HG03521 (cell line): ENCODE measurements around the gene SPPL3.
"Not testable (repeated sequence)": the region's sequence is repeated elsewhere in the genome, so short reads cannot be mapped to it uniquely, and the experiment has no call there.

Experiments
- ATAC-seq: cut with Tn5 transposase; IDR thresholded peaks from one replicate; pipeline ENCODE4 v1.9.1; 2021; ENCODE audit warnings: mild to moderate bottlenecking, moderate library complexity; ENCODE audit not compliant: unreplicated experiment

Gene SPPL3

DNA sequence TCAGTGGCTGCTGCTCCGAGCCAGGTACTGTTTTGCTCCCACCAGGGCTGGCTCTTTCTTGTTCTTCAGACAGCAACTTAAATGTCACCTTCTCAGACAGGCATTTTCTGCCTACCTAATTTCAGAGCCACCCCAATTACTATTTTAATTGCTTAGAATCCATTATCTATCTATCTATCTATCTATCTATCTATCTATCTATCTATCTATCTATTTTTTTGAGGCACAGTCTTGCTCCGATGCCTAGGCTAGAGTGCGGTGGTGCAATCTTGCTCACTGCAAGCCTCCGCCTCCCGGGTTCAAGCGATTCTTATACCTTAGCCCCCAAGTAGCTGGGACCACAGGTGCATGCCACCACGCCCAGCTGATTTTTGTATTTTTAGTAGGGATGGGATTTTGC is 58.5 kb downstream of the SPPL3 start:
- no peak for ATAC-seq

- ATAC-seq = no peak
Observed at GRCh38 chr12:120844768-120845449, 59.2 kb downstream of the SPPL3 start.

DNA sequence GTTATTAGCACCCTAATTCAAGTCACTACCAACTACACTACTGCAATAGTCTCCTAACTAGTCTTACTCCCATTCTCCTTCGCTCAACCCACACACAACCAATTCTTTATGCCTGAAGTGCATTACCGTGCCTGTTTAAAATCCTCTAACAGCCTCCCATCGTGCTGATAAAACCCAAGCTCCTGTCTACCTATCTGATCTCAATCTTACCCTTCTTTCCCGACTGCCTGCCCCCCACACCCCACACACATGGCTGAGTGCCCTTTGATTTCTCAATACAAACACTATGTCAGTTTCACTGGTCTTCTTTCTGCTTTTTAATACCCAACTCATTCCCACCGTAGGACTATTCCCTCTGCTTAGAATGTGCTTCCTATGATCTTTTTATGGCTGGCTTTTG is 59.9 kb downstream of the SPPL3 start:
- ATAC-seq = no peak

GRCh38 chr12:120843472-120843871 is 60.7 kb downstream of the SPPL3 start:
- no peak for ATAC-seq

DNA sequence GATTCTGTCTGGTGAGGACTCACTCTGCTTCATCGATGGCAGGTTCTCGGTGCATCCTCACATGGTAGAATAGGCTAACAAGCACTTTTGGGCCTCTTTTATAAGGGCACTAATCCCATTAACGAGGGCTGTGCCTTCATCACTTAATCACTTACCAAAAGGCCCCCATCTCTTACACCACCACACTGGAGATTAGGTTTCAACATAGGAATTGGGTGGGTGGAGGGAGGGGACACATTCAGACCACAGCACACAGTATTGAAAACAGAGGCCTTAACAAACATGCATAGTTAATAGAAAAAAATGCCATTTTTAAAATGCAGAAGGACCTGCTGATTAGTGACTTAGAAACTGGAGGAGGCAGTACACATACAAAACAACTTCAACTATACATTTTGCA is 61.6 kb downstream of the SPPL3 start:
- no peak for ATAC-seq

DNA sequence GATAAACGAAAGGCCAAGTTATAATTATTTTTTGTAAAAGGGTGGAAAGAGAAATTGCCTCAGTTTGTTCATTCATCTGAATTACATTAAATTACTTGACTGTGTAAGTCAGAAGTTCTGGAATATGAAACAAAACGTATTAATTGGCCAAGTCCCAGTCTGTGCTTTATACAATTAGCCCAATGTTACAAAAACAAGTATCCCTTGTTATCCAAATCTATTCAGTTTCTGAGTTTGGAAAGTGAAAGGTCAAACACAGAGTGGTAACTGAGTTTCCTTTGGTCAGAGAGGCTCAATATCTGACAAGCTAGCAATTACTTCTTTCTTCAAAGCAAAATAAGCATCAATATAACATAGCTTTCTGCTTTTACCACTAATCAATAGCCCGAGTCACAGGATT is 62.6 kb downstream of the SPPL3 start:
- no peak for ATAC-seq

DNA sequence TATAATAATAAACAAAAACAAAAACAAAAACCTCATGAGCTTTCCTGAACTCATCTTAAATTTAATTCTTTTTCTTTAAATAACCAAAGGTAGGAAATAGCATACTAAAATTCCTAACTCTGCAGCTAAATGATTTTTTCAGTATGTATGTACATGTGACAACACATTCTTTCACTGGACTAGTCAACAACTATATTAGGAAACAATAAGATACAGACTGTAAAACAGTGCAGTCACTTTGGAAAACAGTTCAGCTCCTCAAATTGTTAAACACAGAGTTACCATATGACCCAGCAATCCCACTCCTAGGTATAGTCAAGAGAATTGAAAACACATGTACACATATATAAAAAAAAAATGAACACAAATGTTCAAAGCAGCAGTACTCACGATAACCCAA is 64.7 kb downstream of the SPPL3 start:
- no peak for ATAC-seq

DNA sequence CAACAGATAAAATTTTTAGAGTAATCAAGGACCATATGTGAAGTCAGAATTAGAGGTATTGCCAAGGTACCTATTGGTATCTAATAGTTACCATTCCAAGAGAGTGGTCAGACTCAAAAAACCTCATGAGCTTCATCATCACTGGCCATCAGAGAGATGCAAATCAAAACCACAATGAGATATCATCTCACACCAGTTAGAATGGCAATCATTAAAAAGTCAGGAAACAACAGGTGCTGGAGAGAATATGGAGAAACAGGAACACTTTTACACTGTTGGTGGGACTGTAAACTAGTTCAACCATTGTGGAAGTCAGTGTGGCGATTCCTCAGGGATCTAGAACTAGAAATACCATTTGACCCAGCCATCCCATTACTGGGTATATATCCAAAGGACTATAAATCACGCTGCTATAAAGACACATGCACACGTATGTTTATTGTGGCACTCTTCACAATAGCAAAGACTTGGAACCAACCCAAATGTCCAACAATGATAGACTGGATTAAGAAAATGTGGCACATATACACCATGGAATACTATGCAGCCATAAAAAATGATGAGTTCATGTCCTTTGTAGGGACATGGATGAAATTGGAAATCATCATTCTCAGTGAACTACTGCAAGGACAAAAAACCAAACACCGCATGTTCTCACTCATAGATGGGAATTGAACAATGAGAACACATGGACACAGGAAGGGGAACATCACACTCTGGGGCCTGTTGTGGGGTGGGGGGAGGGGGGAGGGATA is 65.4 kb downstream of the SPPL3 start:
- not testable (repeated sequence) for ATAC-seq

DNA sequence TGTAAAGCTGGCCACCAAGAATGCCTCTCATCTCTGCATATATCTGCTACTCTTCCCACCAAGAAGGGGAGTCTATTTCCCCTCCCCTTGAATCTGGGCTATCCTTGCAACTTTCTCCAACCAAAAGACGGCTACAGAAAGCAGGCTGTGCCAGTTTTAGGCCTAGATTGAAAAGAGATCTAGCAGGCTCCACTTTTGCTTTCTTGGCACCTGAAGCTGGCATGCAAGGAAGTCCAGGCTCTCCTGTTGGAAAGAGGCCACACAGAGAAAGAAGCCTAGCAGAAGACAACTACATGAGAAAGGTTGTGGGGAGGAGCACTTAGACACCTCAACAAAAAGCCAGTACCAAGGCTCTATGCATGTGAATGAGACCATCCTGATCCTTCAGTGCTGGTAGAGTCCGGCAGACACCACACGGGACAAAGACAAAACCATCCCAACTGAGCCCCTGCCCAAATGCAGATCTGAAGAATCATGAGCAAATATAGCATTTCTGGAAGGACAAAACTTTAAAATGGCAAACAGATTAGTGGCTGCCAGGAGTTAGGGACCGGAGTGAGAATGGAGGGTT is 68.0 kb downstream of the SPPL3 start:
- no peak for ATAC-seq

- ATAC-seq = no peak
Observed at GRCh38 chr12:120835657-120836056, 68.5 kb downstream of the SPPL3 start.

GRCh38 chr12:120835304-120835612 is 68.9 kb downstream of the SPPL3 start:
- ATAC-seq = no peak

DNA sequence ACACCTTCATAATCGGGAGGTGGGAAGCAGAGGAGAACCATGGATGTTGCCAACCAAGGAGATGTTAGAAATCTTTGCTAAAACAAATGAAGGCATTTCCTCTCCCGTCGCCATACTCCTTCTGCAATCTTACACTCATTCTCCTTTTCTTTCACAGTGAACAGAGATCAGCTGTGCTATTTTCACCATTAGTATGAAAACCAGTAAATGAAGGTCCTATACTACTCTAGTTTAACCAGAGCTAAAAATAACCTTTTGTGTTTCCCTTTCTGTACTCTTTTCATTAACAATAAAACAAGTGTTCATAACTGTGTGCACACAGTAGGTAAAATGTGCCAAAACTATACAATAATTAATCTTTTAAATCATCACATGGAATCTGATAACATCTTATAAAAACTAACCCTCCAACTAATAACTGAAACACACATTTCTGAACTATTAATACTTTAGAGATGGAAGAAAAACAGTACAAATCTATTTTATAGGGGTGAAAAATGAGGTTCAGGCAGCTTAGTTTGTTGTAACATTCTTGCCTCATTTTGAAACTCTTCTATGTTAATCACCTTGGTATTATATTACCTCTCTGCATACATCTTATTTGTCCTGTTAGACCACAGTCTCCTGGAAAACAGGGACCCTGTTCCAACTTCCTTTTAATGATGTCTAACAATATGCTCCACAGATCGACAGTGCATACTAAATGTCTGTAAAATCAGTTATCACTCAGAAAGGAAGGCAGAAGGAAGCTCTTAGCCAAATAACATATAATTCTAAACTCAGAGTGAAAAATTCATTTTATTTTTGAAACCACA is 69.5 kb downstream of the SPPL3 start:
- no peak for ATAC-seq

DNA sequence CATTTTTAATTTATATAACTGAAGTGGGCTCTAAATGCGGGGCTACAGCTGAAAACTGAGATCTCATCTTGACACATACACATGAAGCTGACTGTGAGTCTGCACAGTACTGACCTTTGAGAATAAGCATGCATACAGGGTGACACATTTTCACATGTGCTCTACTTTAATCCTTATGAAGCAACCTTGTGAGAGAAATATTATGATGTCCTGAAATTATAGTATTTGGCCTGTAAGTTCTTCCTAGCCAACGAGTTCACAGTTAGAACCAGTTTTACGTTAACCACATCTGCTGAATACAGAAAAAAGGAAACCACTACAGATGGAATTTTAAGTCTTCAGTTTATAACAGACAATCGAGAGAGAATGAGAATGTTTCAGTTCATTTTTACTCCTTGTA is 70.3 kb downstream of the SPPL3 start:
- no peak for ATAC-seq

DNA sequence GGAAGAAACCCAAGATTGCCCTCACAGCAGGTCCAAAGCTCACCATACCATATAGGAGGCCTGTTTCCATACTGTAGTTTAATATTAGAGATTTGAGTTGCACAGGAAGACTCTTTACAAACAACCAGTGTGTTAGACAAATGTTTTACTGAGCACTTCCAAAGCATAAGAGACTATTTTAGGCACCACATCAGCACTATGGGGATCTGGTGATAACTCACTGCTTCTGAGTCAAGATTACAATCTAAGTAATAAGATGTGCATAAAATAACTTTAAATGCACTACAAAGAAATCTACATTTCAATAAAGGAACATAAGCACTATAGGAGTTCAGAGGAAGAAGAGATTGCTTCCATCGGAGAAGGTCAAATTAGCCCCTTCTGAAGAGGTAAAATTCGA is 71.4 kb downstream of the SPPL3 start:
- no peak for ATAC-seq

GRCh38 chr12:120831648-120832267 is 72.4 kb downstream of the SPPL3 start:
- no peak for ATAC-seq

- ATAC-seq = no peak
Observed at GRCh38 chr12:120830966-120831365, 73.2 kb downstream of the SPPL3 start.

DNA sequence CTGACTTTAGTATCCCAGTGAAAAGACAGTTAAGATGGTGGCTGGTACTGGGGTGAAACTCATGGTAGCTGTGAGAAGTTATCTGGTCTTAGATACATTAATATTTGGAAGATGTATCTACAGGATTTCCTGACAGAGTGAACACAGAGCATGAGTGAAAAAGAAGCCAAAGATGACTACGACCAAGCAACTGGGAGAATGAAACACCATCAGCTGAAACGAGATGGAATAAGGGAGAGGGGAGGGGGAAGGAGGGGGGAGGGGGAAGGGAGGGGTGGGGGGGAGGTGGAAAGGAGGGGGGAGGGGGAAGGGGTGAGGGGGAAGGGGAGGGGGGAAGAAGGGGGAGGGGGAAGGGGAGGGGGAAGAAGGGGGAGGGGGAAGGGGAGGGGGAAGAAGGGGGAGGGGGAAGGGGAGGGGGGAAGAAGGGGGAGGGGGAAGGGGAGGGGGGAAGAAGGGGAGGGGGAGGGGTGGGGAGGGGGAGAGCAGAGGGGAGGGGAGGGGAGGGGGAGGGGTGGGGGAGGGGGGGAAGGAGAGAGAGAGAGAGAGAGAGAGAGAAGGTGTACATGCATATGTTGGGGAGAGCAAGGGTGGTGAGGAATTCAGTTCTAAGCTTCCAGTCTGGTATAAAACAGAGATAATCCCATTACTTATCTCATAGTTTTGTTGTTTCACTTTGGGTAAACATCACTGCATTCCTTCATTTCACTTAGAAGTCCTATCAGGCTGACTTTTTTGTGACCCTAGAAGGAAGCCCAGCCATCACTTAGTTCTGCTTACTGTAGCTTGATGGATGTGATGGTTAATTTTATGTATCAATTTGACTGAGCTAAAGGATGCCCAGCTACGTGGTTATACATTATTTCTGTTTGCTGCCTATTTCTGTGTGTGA is 73.9 kb downstream of the SPPL3 start:
- no peak for ATAC-seq

- no peak for ATAC-seq
Observed at GRCh38 chr12:120826335-120826734, 77.8 kb downstream of the SPPL3 start.

GRCh38 chr12:120825337-120825736 is 78.8 kb downstream of the SPPL3 start:
- no peak for ATAC-seq

DNA sequence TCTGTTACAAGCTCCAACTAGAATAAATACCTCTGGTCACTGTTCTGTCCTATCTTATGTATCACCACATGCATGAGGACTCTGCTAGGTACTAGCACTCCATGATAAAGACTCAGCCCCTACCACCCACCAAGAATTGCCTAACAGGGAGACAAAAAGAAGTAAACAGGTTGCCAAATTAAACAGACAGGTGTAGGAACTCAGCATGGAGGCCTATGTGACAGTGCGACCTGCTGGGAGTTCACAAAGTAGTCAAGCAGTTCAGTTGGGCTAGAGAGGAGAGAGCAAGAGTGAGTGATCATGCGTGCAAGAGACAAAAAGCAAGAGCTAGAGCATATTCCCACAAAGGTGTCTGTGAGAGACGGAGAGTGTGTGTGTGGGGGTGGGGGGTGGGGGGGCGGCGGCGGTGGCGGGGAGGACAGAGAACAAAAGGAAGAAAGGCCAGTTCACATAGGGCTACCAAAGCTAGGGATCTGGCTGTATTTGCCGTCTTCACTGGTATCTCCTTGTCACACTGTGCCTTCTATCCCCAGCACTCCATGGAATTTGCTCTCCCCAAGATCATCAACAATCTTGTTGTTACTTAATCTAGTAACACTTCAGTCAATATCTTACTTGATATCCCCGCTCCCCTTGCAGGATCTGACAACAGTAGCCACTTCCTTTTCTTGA is 81.2 kb downstream of the SPPL3 start:
- no peak for ATAC-seq
